AG04450 (cell line): Measurements from ENCODE around the gene PCDHGB7. TPM values are rescaled to one million over a fixed set of nuclear protein-coding genes. Genes with fewer than 3 reads are reported as not detected.
"Not testable (repeated sequence)": the region's sequence is repeated elsewhere in the genome, so short reads cannot be mapped to it uniquely, and the experiment has no call there.

Experiments
- CTCF ChIA-PET: fragments of 300-600, 350-600 bp; formaldehyde crosslinking; extraction: SDS; loops from one replicate; lab custom pipeline; 2022; ENCODE audit warnings: antibody characterized with exemption, inconsistent platforms; lab: Charles Lee
- POLR2A ChIA-PET: fragments of 350-600 bp; formaldehyde crosslinking; extraction: SDS; loops from one replicate; lab custom pipeline; 2021; ENCODE audit warnings: antibody characterized with exemption, inconsistent platforms; lab: Yijun Ruan, JAX
- DNase-seq: peaks from one replicate; pipeline ENCODE4 v3.0.0-alpha.2; 2011; ENCODE audit warnings: low read depth, low spot score
- H3K27ac ChIP-seq: one replicate; pipeline ENCODE4 v1.5.1; 2012; ENCODE audit warnings: low read depth, low read length, control low read depth
- H3K27me3 ChIP-seq: one replicate; pipeline ENCODE4 v1.6.0; 2012; ENCODE audit warnings: low read length; ENCODE audit not compliant: control insufficient read depth, insufficient read depth
- H3K4me3 ChIP-seq: 2 replicates; pipeline ENCODE4 v1.5.1; 2011; ENCODE audit warnings: mild to moderate bottlenecking, low read depth, low read length, control low read depth
- H3K9me3 ChIP-seq: 2 replicates; pipeline ENCODE4 v1.5.1; 2012; ENCODE audit warnings: low read length; ENCODE audit not compliant: control insufficient read depth, insufficient read depth
- polyA plus RNA-seq: library from polyadenylated mRNA; depleted of rRNA; stranded (reverse); fragments of >200 nt; gene quantifications from 2 replicates; pipeline ENCODE4 v1.2.3, GENCODE V29; 2011
- TF ChIP-seq, protein P1 (sequence below): IDR thresholded peaks from 2 replicates; pipeline ENCODE4 v1.5.1; 2011; ENCODE audit warnings: low read depth, low read length, control low read depth, inconsistent platforms

PCDHGB7 gene
- polyA plus RNA-seq, 1 experiment = 17.0 TPM

- DNase-seq = no peak
- POLR2A ChIA-PET = no interaction called here
- H3K9me3 ChIP-seq = peaks cover 71% of the 10 kb centered on the region
- H3K4me3 ChIP-seq = no peak overlapping the region
- TF ChIP-seq, protein P1, sequence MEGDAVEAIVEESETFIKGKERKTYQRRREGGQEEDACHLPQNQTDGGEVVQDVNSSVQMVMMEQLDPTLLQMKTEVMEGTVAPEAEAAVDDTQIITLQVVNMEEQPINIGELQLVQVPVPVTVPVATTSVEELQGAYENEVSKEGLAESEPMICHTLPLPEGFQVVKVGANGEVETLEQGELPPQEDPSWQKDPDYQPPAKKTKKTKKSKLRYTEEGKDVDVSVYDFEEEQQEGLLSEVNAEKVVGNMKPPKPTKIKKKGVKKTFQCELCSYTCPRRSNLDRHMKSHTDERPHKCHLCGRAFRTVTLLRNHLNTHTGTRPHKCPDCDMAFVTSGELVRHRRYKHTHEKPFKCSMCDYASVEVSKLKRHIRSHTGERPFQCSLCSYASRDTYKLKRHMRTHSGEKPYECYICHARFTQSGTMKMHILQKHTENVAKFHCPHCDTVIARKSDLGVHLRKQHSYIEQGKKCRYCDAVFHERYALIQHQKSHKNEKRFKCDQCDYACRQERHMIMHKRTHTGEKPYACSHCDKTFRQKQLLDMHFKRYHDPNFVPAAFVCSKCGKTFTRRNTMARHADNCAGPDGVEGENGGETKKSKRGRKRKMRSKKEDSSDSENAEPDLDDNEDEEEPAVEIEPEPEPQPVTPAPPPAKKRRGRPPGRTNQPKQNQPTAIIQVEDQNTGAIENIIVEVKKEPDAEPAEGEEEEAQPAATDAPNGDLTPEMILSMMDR = no peak
- H3K27me3 ChIP-seq = peaks cover 4% of the 10 kb centered on the region
- CTCF ChIA-PET = interaction anchor here (0.6 to 2.8 kb wide), 9 partner anchors 16 to 193 kb away, joined by 3 to 22 read pairs (median 4); partner anchors contain the start of gene PCDHGA12
- no peak overlapping the region for H3K27ac ChIP-seq
Measured at GRCh38 chr5:141374627-141375026, 42.9 kb upstream of the PCDHGB7 start.

DNA sequence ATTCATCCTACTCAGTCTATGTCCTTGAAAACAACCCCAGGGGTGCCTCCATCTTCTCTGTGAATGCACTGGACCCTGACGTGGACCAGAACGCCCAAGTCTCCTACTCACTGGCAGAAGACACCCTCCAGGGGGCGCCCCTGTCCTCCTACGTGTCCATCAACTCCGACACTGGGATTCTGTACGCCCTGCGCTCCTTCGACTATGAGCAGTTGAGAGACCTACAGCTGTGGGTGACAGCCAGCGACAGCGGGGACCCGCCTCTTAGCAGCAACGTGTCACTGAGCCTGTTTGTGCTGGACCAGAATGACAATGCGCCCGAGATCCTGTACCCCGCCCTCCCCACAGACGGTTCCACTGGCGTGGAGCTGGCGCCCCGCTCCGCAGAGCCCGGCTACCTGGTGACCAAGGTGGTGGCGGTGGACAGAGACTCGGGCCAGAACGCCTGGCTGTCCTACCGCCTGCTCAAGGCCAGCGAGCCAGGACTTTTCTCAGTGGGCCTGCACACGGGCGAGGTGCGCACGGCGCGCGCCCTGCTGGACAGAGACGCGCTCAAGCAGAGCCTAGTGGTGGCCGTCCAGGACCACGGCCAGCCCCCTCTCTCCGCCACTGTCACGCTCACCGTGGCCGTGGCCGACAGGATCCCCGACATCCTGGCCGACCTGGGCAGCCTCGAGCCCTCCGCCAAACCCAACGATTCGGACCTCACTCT lies 41.9 kb upstream of the PCDHGB7 start:
- CTCF ChIA-PET = interaction anchor here (1.0 to 2.8 kb wide), 3 partner anchors 15 to 193 kb away, joined by 3 to 22 read pairs (median 4); no protein-coding TSS in a partner anchor
- POLR2A ChIA-PET, H3K27ac ChIP-seq: not testable (repeated sequence)

DNA sequence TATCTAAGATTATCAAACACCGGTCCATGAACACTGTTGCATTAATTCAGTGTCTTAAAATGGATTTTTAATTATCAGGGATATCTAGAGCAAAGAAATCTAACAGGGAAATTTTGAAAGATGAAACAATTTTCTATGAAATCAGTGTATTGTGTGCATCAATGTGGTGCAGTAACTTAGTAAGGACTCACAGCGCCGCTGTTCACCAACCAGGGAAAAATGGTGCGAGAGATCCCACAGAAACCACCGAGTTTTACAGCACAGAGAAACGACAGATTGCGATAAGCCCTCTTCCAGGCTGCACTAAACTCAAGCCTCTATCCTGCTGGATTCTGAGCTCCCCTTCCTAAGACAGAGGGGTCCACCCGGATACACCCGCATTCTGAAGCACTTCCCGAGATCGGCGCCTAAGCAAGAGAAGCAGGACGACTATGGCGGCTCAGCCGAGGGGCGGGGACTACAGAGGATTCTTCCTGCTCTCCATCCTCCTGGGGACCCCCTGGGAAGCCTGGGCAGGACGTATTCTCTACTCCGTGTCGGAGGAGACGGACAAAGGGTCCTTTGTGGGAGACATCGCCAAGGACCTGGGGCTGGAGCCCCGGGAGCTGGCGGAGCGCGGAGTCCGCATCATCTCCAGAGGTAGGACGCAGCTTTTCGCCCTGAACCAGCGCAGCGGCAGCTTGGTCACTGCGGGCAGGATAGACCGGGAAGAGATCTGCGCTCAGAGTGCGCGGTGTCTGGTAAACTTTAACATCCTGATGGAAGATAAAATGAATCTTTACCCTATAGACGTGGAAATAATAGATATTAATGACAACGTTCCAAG lies 34.8 kb upstream of the PCDHGB7 start, which contains the start of gene PCDHGA7:
Gene PCDHGA7, plus strand, starts transcription at position 274 of the 826 bp plus-strand sequence. Its CDS starts 158 bp downstream, at position 432.
- POLR2A ChIA-PET = no interaction called here
- H3K27me3 ChIP-seq = peaks cover 6% of the 10 kb centered on the region

More for the DNA sequence above, 41.9 kb upstream of the PCDHGB7 start:
- not testable (repeated sequence) for H3K4me3 ChIP-seq, DNase-seq, H3K27me3 ChIP-seq
- peaks cover 67% of the 10 kb centered on the region for H3K9me3 ChIP-seq

DNA sequence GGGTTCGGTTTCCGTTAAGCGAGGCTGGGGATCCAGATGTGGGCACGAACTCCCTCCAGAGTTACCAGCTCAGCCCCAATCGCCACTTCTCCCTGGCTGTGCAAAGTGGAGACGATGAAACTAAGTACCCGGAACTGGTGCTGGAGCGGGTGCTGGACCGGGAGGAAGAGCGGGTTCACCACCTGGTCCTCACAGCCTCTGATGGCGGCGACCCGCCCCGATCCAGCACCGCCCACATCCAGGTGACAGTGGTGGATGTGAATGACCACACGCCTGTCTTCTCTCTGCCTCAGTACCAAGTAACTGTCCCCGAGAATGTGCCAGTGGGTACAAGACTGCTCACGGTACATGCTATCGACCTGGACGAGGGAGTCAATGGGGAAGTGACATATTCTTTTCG lies 34.1 kb upstream of the PCDHGB7 start:
- TF ChIP-seq, protein P1 = no peak
- Histone ChIP-seq H3K27ac (no peak overlapping the region), H3K27me3 (peaks cover 6% of the 10 kb centered on the region), H3K9me3 (peaks cover 43% of the 10 kb centered on the region), H3K4me3 (peak overlapping the region; percentile 58; the same call in 1 of the 2 replicates)
- ChIA-PET CTCF (interaction anchor here (0.8 to 3.5 kb wide), 8 partner anchors 13 to 184 kb away, joined by 3 to 22 read pairs (median 4); partner anchors contain the start of genes PCDHGA10, PCDHGB1 and PCDHGB3), POLR2A (no interaction called here)
- no peak for DNase-seq

More for the DNA sequence above, 34.8 kb upstream of the PCDHGB7 start, which contains the start of gene PCDHGA7:
- H3K27ac ChIP-seq = no peak within 1 kb of the TSS
- CTCF ChIA-PET = interaction anchor here (0.7 to 3.5 kb wide), 12 partner anchors 9 to 185 kb away, joined by 3 to 22 read pairs (median 4); partner anchors contain the start of genes PCDHGA1, PCDHGA10, PCDHGB1 and PCDHGB3
- peaks cover 42% of the 10 kb centered on the region for H3K9me3 ChIP-seq
- TF ChIP-seq, protein P1 = peak; percentile 43
- peak within 1 kb of the TSS; percentile 58 for H3K4me3 ChIP-seq
- no peak for DNase-seq
